Fibroblast of pulmonary artery (primary cell): ENCODE measurements around the gene FAM110D.

Experiments
- DNase-seq: peaks from one replicate; pipeline ENCODE4 v3.0.0-alpha.2; 2010; ENCODE audit warnings: low read depth
- H3K4me3 ChIP-seq: replicated peaks from 2 replicates; pipeline ENCODE4 v1.5.1; 2011; ENCODE audit warnings: low read depth, mild to moderate bottlenecking, control low read depth, low read length, moderate library complexity
- TF ChIP-seq, protein P1 (sequence below): IDR thresholded peaks from 2 replicates; pipeline ENCODE4 v1.5.1; 2011; ENCODE audit warnings: mild to moderate bottlenecking, control low read depth, low read length, inconsistent platforms; ENCODE audit errors: missing control alignments

The FAM110D gene

DNA sequence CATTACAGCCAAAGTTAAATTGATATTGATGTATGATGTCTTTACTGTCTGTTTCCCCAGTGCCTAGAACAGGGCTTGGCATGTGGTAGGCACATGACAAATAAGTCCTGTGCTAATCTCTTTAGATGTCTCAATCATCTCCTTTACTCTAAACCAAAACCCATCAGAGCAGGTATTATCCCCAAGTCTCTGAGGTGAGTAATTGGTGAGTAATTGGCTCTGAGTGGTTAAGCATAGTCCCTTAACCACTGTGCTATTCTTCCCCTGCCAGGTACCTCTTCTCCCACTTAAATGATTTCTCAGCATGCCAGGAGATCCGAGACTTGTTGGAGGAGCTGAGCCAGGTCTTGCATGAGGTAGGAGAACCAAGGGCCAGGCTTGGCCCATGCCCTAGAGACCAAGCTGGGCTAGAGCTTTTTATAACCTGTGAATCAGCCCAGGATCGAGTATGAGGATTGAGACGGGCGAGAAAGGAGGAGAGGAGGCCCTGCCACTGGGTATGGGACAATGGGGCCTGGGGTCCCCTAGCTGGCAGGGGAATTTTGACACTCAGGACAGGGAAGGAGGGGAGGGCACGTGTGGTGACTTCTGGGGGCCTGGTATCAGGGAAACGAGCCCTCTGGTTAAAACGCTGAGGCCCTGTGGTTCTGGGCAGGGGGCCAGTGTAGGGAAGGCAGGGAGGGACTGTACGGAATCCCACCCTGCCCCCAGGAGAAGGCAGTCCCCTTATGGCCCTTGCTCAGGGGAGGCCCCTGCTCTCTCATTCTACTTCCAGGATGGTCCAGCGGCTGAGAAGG is 22.9 kb downstream of the FAM110D start:
- H3K4me3 ChIP-seq = no peak overlapping the region
- DNase-seq = no peak
- TF ChIP-seq, protein P1, sequence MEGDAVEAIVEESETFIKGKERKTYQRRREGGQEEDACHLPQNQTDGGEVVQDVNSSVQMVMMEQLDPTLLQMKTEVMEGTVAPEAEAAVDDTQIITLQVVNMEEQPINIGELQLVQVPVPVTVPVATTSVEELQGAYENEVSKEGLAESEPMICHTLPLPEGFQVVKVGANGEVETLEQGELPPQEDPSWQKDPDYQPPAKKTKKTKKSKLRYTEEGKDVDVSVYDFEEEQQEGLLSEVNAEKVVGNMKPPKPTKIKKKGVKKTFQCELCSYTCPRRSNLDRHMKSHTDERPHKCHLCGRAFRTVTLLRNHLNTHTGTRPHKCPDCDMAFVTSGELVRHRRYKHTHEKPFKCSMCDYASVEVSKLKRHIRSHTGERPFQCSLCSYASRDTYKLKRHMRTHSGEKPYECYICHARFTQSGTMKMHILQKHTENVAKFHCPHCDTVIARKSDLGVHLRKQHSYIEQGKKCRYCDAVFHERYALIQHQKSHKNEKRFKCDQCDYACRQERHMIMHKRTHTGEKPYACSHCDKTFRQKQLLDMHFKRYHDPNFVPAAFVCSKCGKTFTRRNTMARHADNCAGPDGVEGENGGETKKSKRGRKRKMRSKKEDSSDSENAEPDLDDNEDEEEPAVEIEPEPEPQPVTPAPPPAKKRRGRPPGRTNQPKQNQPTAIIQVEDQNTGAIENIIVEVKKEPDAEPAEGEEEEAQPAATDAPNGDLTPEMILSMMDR = no peak

DNA sequence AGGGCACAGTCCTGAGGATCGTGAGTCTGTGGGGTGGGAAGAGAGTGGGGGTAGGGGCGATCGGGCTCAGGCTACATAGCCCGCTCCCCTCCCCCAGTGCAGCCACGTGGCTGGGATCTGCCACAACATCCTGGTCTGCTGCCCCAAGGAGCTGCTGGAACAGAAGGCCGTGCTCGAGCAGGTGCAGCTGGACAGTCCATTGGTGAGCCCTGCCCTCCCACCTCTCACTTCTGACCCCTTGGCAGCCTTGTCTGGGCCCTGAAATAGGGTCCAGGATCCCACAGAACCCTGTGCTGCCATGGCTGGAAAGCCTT is 23.5 kb downstream of the FAM110D start:
- TF ChIP-seq, protein P1 = no peak
- no peak for DNase-seq
- no peak overlapping the region for H3K4me3 ChIP-seq

DNA sequence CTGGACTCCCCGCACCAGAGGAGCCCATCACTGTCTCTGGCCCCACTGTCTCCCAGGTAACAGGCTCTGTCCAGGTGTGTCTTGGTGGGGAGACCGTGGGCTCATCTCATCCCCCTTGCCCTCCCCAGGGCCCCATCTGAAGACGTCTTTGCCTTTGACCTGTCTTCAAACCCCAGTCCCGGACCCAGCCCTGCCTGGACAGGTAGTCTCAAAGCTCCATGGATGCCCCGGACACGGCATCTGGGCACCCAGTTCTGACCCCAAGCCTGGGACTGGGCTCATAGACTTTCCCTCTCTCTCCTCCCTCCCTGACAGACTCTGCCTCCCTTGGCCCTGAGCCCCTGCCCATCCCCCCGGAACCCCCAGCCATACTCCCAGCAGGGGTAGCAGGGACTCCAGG is 25.2 kb downstream of the FAM110D start:
- H3K4me3 ChIP-seq = no peak overlapping the region
- TF ChIP-seq, protein P1 = no peak
- DNase-seq = no peak

DNA sequence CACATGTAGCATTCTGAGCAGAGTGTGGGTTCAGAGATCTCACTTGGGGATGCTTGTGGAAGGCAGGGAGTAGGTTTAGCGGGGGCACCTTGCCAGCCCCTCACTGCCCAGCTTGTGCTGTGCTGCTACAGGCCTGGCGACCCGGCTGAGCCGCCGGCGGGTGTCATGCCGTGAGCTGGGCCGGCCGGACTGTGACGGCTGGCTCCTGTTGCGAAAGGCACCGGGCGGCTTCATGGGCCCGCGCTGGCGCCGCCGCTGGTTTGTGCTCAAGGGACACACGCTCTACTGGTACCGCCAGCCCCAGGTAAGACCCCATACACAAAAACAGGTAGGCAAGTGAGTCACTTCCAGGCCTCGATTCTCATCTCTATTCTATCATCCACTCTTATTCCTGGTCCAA is 26.0 kb downstream of the FAM110D start:
- no peak for DNase-seq
- TF ChIP-seq, protein P1 = no peak
- no peak overlapping the region for H3K4me3 ChIP-seq

DNA sequence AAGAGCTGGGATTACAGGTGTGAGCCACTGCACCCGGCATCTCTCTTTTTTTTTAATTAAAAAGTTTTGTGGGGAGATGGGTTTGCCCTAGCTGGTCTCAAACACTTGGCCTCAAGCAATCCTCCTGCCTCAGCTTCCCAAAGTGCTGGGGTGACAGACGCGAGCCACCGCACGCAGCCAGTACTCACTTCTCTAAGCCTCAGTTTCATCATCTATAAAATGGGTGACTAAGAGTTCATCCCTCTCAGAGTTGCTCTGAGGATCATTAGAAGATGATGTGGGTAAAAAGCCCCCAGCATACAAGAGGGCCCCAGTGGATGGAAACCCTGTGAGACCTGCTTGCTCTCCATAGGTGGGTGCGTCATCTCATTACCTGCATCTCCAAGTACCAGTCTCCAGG is 29.0 kb downstream of the FAM110D start:
- TF ChIP-seq, protein P1 = no peak

DNA sequence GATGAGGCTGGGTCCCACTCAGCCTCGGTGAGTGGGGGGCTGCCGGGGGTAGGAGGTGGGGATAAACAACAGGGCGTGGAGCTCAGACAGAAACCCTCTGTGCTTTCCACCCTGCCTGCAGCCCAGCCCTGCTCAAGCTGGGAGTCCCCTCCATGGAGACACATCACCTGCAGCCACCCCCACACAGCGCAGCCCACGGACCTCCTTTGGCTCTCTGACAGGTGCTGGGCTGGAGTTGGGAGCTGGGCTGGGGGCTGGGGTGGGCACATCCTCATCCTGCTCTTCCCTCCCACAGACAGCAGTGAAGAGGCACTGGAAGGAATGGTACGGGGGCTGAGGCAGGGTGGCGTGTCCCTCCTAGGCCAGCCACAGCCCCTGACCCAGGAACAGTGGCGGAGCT is 29.6 kb downstream of the FAM110D start:
- TF ChIP-seq, protein P1 = no peak
- no peak for DNase-seq
- H3K4me3 ChIP-seq = no peak overlapping the region

More for the DNA sequence above, 29.0 kb downstream of the FAM110D start:
- no peak for DNase-seq
- H3K4me3 ChIP-seq = no peak overlapping the region

DNA sequence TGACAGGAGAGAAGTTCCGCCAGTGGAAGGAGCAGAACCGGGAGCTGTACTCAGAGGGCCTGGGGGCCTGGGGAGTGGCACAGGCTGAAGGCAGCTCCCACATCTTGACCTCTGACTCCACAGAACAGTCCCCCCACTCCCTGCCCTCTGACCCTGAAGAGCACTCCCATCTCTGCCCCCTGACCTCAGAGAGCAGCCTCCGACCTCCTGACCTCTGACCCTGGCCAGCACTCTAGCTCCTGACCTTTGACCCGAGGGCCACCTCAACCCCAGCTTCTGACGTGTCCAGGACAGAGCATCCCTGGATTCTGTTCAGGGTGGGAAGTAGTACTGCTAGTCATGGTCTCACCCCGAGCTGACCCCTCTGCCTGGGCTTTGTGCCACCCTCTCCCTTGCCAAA is 30.5 kb downstream of the FAM110D start:
- no peak for DNase-seq
- H3K4me3 ChIP-seq = no peak overlapping the region
- TF ChIP-seq, protein P1 = no peak
